OCI-LY3 (cell line): ENCODE measurements around the gene FOXI2.

Experiments
- CTCF ChIP-seq: fragments of 200-600, 300-600 bp; sonication (generic); IDR thresholded peaks from 2 replicates; pipeline ENCODE4 v1.5.1; 2014; ENCODE audit warnings: antibody characterized with exemption, low read length, low read depth
- EZH2phosphoT487 ChIP-seq: fragments of 200-600 bp; shearing (Covaris generic); IDR thresholded peaks from 2 replicates; pipeline ENCODE4 v1.6.1; 2018; ENCODE audit warnings: antibody characterized with exemption, mixed run types, low read depth

DNA sequence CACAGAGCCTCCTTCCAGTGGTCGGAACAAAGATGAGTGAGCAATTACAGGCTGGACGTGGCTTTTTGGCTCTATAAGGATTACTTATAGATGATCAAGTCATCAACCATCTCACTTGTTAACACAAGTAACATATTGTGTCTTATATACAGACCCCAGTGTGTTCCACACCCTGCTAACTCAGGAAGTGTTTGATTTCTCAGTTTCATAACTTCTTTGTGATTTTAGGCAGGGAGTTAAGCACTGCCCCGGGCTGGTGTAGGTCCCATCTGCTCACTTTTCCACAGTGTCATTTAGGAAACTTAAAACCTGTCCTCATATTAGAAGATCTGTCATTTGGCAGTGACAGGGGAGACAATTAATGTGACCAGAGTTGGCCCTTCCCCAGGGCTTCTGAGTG, 6.2 kb downstream of the FOXI2 start:
- no peak for TF ChIP-seq EZH2phosphoT487
- no peak for TF ChIP-seq CTCF
